H9 (cell line): ENCODE results near the gene NCAPH2. TPM values are rescaled to one million over a fixed set of nuclear protein-coding genes. Genes with fewer than 3 reads are reported as not detected.

Source experiments
- DNase-seq: peaks from one replicate; pipeline ENCODE4 v3.0.0-alpha.2; 2017
- H2AFZ ChIP-seq: one replicate; pipeline ENCODE4 v1.6.1; 2013; ENCODE audit warnings: mild to moderate bottlenecking, low read length, control low read depth, moderate library complexity
- H2AK5ac ChIP-seq: 2 replicates; pipeline ENCODE4 v1.6.1; 2013; ENCODE audit warnings: low read length, control low read depth, mixed read lengths; ENCODE audit not compliant: insufficient read length
- H2BK120ac ChIP-seq: one replicate; pipeline ENCODE4 v1.6.1; 2013; ENCODE audit warnings: low read depth, mild to moderate bottlenecking, low read length, control low read depth, inconsistent platforms; ENCODE audit not compliant: poor library complexity, severe bottlenecking
- H2BK12ac ChIP-seq: 2 replicates; pipeline ENCODE4 v1.6.1; 2013; ENCODE audit warnings: low read length, control low read depth, mixed read lengths, low read depth; ENCODE audit not compliant: insufficient read length
- H2BK15ac ChIP-seq: 2 replicates; pipeline ENCODE4 v1.6.1; 2013; ENCODE audit warnings: low read depth, low read length, control low read depth
- H2BK20ac ChIP-seq: one replicate; pipeline ENCODE4 v1.6.1; 2013; ENCODE audit warnings: low read depth, mild to moderate bottlenecking, low read length, control low read depth, inconsistent platforms; ENCODE audit not compliant: poor library complexity, severe bottlenecking
- H2BK5ac ChIP-seq: 2 replicates; pipeline ENCODE4 v1.6.1; 2013; ENCODE audit warnings: low read length, control low read depth, mixed read lengths; ENCODE audit not compliant: insufficient read length
- H3K14ac ChIP-seq: 2 replicates; pipeline ENCODE4 v1.6.1; 2013; ENCODE audit warnings: low read length, control low read depth; ENCODE audit not compliant: insufficient read depth
- H3K18ac ChIP-seq: 2 replicates; pipeline ENCODE4 v1.6.1; 2013; ENCODE audit warnings: low read depth, mild to moderate bottlenecking, mixed read lengths, low read length, control low read depth; ENCODE audit not compliant: insufficient read length
- H3K23ac ChIP-seq: 2 replicates; pipeline ENCODE4 v1.6.1; 2013; ENCODE audit warnings: low read length, control low read depth, mixed read lengths, low read depth; ENCODE audit not compliant: insufficient read length
- H3K23me2 ChIP-seq: 2 replicates; pipeline ENCODE4 v1.6.1; 2013; ENCODE audit warnings: low read depth, mild to moderate bottlenecking, mixed read lengths, low read length, control low read depth; ENCODE audit not compliant: insufficient read length, poor library complexity, severe bottlenecking
- H3K27ac ChIP-seq: 2 replicates; pipeline ENCODE4 v1.5.1; 2013; ENCODE audit warnings: low read length, control low read depth, mixed read lengths, low read depth; ENCODE audit not compliant: insufficient read length
- H3K27me3 ChIP-seq: 2 replicates; pipeline ENCODE4 v1.6.1; 2013; ENCODE audit warnings: low read length, control low read depth, inconsistent platforms; ENCODE audit not compliant: insufficient read depth
- H3K4ac ChIP-seq: 2 replicates; pipeline ENCODE4 v1.6.1; 2013; ENCODE audit warnings: low read depth, mild to moderate bottlenecking, control low read depth, inconsistent platforms, low read length, moderate library complexity
- H3K4me1 ChIP-seq: 2 replicates; pipeline ENCODE4 v1.6.1; 2013; ENCODE audit warnings: low read length, control low read depth, inconsistent platforms; ENCODE audit not compliant: insufficient read depth
- H3K4me2 ChIP-seq: 2 replicates; pipeline ENCODE4 v1.6.1; 2013; ENCODE audit warnings: low read length, control low read depth, mixed read lengths; ENCODE audit not compliant: insufficient read length, insufficient read depth
- H3K56ac ChIP-seq: 2 replicates; pipeline ENCODE4 v1.6.1; 2013; ENCODE audit warnings: low read depth, mild to moderate bottlenecking, mixed read lengths, low read length, control low read depth; ENCODE audit not compliant: insufficient read length
- H3K79me1 ChIP-seq: 2 replicates; pipeline ENCODE4 v1.6.1; 2013; ENCODE audit warnings: low read depth, mild to moderate bottlenecking, moderate library complexity, low read length, control low read depth, inconsistent platforms; ENCODE audit not compliant: insufficient read depth, poor library complexity, severe bottlenecking
- H3K79me2 ChIP-seq: 2 replicates; pipeline ENCODE4 v1.6.1; 2013; ENCODE audit warnings: low read length, control low read depth, inconsistent platforms; ENCODE audit not compliant: insufficient read depth
- H3K9ac ChIP-seq: 2 replicates; pipeline ENCODE4 v1.6.1; 2013; ENCODE audit warnings: low read length, control low read depth, mixed read lengths; ENCODE audit not compliant: insufficient read length; ENCODE audit errors: extremely low read depth
- H3K9me3 ChIP-seq: one replicate; pipeline ENCODE4 v1.6.1; 2013; ENCODE audit warnings: low read depth, low read length, inconsistent platforms; ENCODE audit not compliant: control insufficient read depth
- H3T11ph ChIP-seq: one replicate; pipeline ENCODE4 v1.6.1; 2013; ENCODE audit warnings: mild to moderate bottlenecking, low read length, control low read depth, inconsistent platforms
- H4K20me1 ChIP-seq: one replicate; pipeline ENCODE4 v1.6.1; 2013; ENCODE audit not compliant: control insufficient read depth, insufficient read length, insufficient read depth
- H4K5ac ChIP-seq: 2 replicates; pipeline ENCODE4 v1.6.1; 2013; ENCODE audit warnings: low read depth, mild to moderate bottlenecking, mixed read lengths, low read length, control low read depth; ENCODE audit not compliant: insufficient read length
- H4K8ac ChIP-seq: replicated peaks from 2 replicates; pipeline ENCODE4 v1.6.1; 2013; ENCODE audit warnings: low read length, control low read depth, mixed read lengths, low read depth; ENCODE audit not compliant: insufficient read length
- H4K91ac ChIP-seq: 2 replicates; pipeline ENCODE4 v1.6.1; 2013; ENCODE audit warnings: low read depth, mild to moderate bottlenecking, moderate library complexity, mixed read lengths, low read length, control low read depth; ENCODE audit not compliant: insufficient read length
- H3K27ac Mint-ChIP-seq, 3 experiments: 2 replicates in 2 of 3; 3 replicates in 1 of 3; pipeline ENCODE4 v1.8.0; 2020 to 2021; ENCODE audit warnings: mixed read lengths in 3 of 3, mild to moderate bottlenecking in 1 of 3, moderate library complexity in 1 of 3
- H3K27me3 Mint-ChIP-seq: 2 replicates; pipeline ENCODE4 v1.8.0; 2021; ENCODE audit warnings: low read depth, mild to moderate bottlenecking, moderate library complexity, mixed read lengths
- H3K36me3 Mint-ChIP-seq, 3 experiments: 2 replicates in 2 of 3; 3 replicates in 1 of 3; pipeline ENCODE4 v1.8.0; 2020 to 2021; ENCODE audit warnings: low read depth in 3 of 3, mixed read lengths in 3 of 3; ENCODE audit not compliant: insufficient read depth in 1 of 3
- H3K4me1 Mint-ChIP-seq, 2 experiments: 2 replicates each; pipeline ENCODE4 v1.8.0; 2020; ENCODE audit warnings: mixed read lengths in 2 of 2
- H3K4me3 Mint-ChIP-seq, 2 experiments: 2 replicates in 1 of 2; 3 replicates in 1 of 2; pipeline ENCODE4 v1.8.0; 2020 to 2021; ENCODE audit warnings: mild to moderate bottlenecking in 2 of 2, mixed read lengths in 2 of 2, moderate library complexity in 1 of 2
- H3K9me3 Mint-ChIP-seq, 2 experiments: 2 replicates in 1 of 2; 3 replicates in 1 of 2; pipeline ENCODE4 v1.8.0; 2020; ENCODE audit warnings: mild to moderate bottlenecking in 2 of 2, mixed read lengths in 2 of 2, moderate library complexity in 1 of 2
- WGBS: extraction: QIAGEN DNeasy Blood & Tissue Kit; methylation state at CpG from one replicate; pipeline ENCODE4 v1.1.7; 2013; ENCODE audit warnings: missing lambda C conversion rate, low lambda C conversion rate, mixed read lengths; ENCODE audit not compliant: insufficient read length; ENCODE audit errors: extremely low coverage; 5-methylcytosine and 5-hydroxymethylcytosine counted together
- total RNA-seq: library from RNA; stranded (reverse); gene quantifications from 2 replicates; pipeline ENCODE4 v1.2.1, GENCODE V29; 2021
- TF ChIP-seq, protein P1 (sequence below): fragments of 200-600 bp; sonication (generic); conservative IDR thresholded peaks from 3 replicates; pipeline ENCODE4 v1.8.0; 2021; ENCODE audit warnings: antibody characterized with exemption, mild to moderate bottlenecking

Gene NCAPH2
- total RNA-seq, 1 experiment from 2014 or later, result 76.2 TPM

DNA sequence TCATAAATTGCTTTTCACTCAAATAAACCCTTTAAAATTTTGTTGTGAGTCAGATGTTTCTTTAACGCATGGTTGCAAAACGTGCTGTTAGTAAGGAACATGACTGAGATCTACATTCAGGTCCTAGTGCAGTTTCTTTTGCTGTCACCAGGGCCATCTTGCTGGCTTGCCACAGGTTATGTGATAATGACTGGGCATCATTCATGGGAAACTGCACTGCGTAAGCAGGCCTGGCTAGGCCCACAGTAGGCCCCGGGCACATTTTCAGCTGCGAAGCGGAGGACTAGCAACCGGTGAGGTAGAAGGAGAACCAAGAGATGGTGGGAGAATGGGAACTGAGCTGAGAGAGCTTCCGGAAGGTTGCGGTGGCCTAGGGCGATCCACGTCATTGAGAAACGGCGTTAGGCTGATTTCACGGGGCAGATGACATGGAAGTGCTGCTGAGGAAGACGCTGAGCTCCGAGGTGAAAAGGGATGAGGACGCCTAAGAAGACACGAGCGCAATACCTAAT lies 34.4 kb downstream of the NCAPH2 start:
- H3K9me3 Mint-ChIP-seq, result no peaks in the 10 kb centered on the region; a peak in 1 of 5 replicates
- no peak overlapping the region for H3K9ac ChIP-seq

More for the DNA sequence above, 34.4 kb downstream of the NCAPH2 start:
- Histone ChIP-seq H3K4me1 (no peaks in the 10 kb centered on the region), H3K56ac (no peak overlapping the region), H2BK20ac (no peak overlapping the region), H3K14ac (no peak overlapping the region), H3K27ac (no peak overlapping the region), H2BK5ac (no peak overlapping the region), H3K23ac (no peak overlapping the region), H3K79me2 (no peaks in the 10 kb centered on the region), H2BK12ac (no peak overlapping the region), H4K8ac (no peak overlapping the region), H3K4ac (no peak overlapping the region), H2AFZ (no peak overlapping the region), H2BK120ac (no peak overlapping the region), H4K5ac (no peak overlapping the region), H3K23me2 (peaks cover 2% of the 10 kb centered on the region), H2BK15ac (no peak overlapping the region), H3K27me3 (no peaks in the 10 kb centered on the region; the same call in 1 of the 2 replicates), H3K4me2 (no peak overlapping the region), H3K9me3 (no peaks in the 10 kb centered on the region), H3K79me1 (no peaks in the 10 kb centered on the region), H4K20me1 (no peaks in the 10 kb centered on the region), H2AK5ac (no peak overlapping the region), H4K91ac (no peak overlapping the region), H3K18ac (no peak overlapping the region), H3T11ph (no peak overlapping the region)
- TF ChIP-seq, protein P1, sequence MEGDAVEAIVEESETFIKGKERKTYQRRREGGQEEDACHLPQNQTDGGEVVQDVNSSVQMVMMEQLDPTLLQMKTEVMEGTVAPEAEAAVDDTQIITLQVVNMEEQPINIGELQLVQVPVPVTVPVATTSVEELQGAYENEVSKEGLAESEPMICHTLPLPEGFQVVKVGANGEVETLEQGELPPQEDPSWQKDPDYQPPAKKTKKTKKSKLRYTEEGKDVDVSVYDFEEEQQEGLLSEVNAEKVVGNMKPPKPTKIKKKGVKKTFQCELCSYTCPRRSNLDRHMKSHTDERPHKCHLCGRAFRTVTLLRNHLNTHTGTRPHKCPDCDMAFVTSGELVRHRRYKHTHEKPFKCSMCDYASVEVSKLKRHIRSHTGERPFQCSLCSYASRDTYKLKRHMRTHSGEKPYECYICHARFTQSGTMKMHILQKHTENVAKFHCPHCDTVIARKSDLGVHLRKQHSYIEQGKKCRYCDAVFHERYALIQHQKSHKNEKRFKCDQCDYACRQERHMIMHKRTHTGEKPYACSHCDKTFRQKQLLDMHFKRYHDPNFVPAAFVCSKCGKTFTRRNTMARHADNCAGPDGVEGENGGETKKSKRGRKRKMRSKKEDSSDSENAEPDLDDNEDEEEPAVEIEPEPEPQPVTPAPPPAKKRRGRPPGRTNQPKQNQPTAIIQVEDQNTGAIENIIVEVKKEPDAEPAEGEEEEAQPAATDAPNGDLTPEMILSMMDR, result no peak
- no CpG with 5 or more reads among the region's 19 CpGs for WGBS
- no peak for DNase-seq
- H3K27me3 Mint-ChIP-seq, result peaks cover 62% of the 10 kb centered on the region
- no peak overlapping the region; a peak in 1 of 7 replicates for H3K27ac Mint-ChIP-seq
- H3K4me1 Mint-ChIP-seq, result no peaks in the 10 kb centered on the region
- H3K4me3 Mint-ChIP-seq, result no peak overlapping the region
- no peaks in the 10 kb centered on the region for H3K36me3 Mint-ChIP-seq
